Right renal pelvis (tissue), 4 donors: ENCODE data around the gene ZNF500. TPM values are rescaled to one million over a fixed set of nuclear protein-coding genes. Genes with fewer than 3 reads are reported as not detected.

ENCODE experiments used
- DNase-seq, 4 donors: peaks; one replicate each; pipeline ENCODE4 v3.0.0-alpha.2; 2013; ENCODE audit warnings: low read depth in 4 of 4, low spot score in 3 of 4, missing footprints in 1 of 4
- polyA plus RNA-seq, 4 donors: library from polyadenylated mRNA; unstranded; fragments of 120-200 nt; gene quantifications; one replicate each; pipeline ENCODE4 v1.2.1, GENCODE V29; 2013; ENCODE audit not compliant: insufficient read length in 4 of 4

Gene ZNF500
- polyA plus RNA-seq, 4 donors, result 13.8 to 19.2 (median 16.4) TPM

- no peak for DNase-seq
Measured at GRCh38 chr16:4775005-4775404, 8.0 kb upstream of the ZNF500 start.

- DNase-seq, result no peak
Measured at GRCh38 chr16:4772351-4772750, 5.4 kb upstream of the ZNF500 start.

GRCh38 chr16:4771646-4772045, 4.7 kb upstream of the ZNF500 start:
- DNase-seq, result no peak

GRCh38 chr16:4769306-4769638, 2.3 kb upstream of the ZNF500 start:
- no peak for DNase-seq

GRCh38 chr16:4768549-4769305, 1.8 kb upstream of the ZNF500 start:
- peak; percentile 90 to 93 (median 90) for DNase-seq

GRCh38 chr16:4767872-4768548, 1.0 kb upstream of the ZNF500 start:
- no peak for DNase-seq

GRCh38 chr16:4765511-4766474, 1.2 kb downstream of the ZNF500 start:
- DNase-seq, result no peak

- no peak for DNase-seq
Measured at GRCh38 chr16:4763791-4764190, 3.2 kb downstream of the ZNF500 start.

- DNase-seq, result no peak
Measured at GRCh38 chr16:4762205-4762604, 4.8 kb downstream of the ZNF500 start.

- no peak for DNase-seq
Measured at GRCh38 chr16:4760221-4760910, 6.6 kb downstream of the ZNF500 start.

GRCh38 chr16:4755687-4756086, 11.3 kb downstream of the ZNF500 start:
- no peak for DNase-seq

- no peak for DNase-seq
Measured at GRCh38 chr16:4754865-4755264, 12.1 kb downstream of the ZNF500 start.

- DNase-seq, result no peak
Measured at GRCh38 chr16:4753227-4753626, 13.7 kb downstream of the ZNF500 start.

- DNase-seq, result no peak
Measured at GRCh38 chr16:4752351-4753100, 14.4 kb downstream of the ZNF500 start.

GRCh38 chr16:4750896-4751295, 16.1 kb downstream of the ZNF500 start:
- no peak for DNase-seq

- DNase-seq, result no peak
Measured at GRCh38 chr16:4749700-4750257, 17.2 kb downstream of the ZNF500 start.

- DNase-seq, result no peak
Measured at GRCh38 chr16:4748682-4749411, 18.1 kb downstream of the ZNF500 start.

- DNase-seq, result no peak
Measured at GRCh38 chr16:4747906-4748681, 18.9 kb downstream of the ZNF500 start.
